H1 (cell line): ENCODE data around the gene CIITA. TPM values are rescaled to one million over a fixed set of nuclear protein-coding genes. Genes with fewer than 3 reads are reported as not detected.

Source experiments
- CTCF ChIA-PET: fragments of 300-600 bp; sonication (Branson Sonifier 250); formaldehyde crosslinking; loops from one replicate; lab custom pipeline; 2021; ENCODE audit not compliant: partially characterized antibody; lab: Charles Lee
- POLR2A ChIA-PET: fragments of 300-600 bp; sonication (Branson Sonifier 250); formaldehyde crosslinking; loops from one replicate; lab custom pipeline; 2021; ENCODE audit warnings: inconsistent platforms; ENCODE audit not compliant: partially characterized antibody; lab: Charles Lee
- DNase-seq, 2 experiments: peaks; one replicate each; pipeline versions ENCODE4 v3.0.0 to v3.0.0-alpha.2; 2010 to 2022; ENCODE audit warnings: low spot score in 2 of 2, low read depth in 1 of 2, mixed read lengths in 1 of 2
- FAIRE-seq: peaks from 2 replicates; lab custom pipeline; 2011; peaks lifted over from hg19 to GRCh38; lab: Jason Lieb, UNC
- H2AFZ ChIP-seq: 2 replicates; pipeline ENCODE4 v1.8.1; 2012; ENCODE audit warnings: low read length, inconsistent platforms
- H2AK5ac ChIP-seq: 2 replicates; pipeline ENCODE4 v1.6.1; 2013; ENCODE audit warnings: low read depth, low read length
- H2BK120ac ChIP-seq: replicated peaks from 2 replicates; pipeline ENCODE3; 2013; ENCODE audit warnings: low read depth, low read length, inconsistent platforms
- H2BK12ac ChIP-seq: 2 replicates; pipeline ENCODE4 v1.6.1; 2013; ENCODE audit warnings: low read depth, low read length
- H2BK15ac ChIP-seq: 2 replicates; pipeline ENCODE4 v1.6.1; 2013; ENCODE audit warnings: low read length
- H2BK20ac ChIP-seq: 2 replicates; pipeline ENCODE4 v1.6.1; 2013; ENCODE audit warnings: low read length
- H2BK5ac ChIP-seq: 2 replicates; pipeline ENCODE4 v1.6.1; 2013; ENCODE audit warnings: low read depth, low read length
- H3K14ac ChIP-seq: 2 replicates; pipeline ENCODE4 v1.6.1; 2013; ENCODE audit warnings: inconsistent platforms; ENCODE audit not compliant: insufficient read length
- H3K18ac ChIP-seq: 2 replicates; pipeline ENCODE4 v1.6.1; 2013; ENCODE audit warnings: low read length; ENCODE audit errors: extremely low read depth
- H3K23ac ChIP-seq: 2 replicates; pipeline ENCODE4 v1.6.1; 2013; ENCODE audit warnings: inconsistent platforms; ENCODE audit not compliant: insufficient read length
- H3K23me2 ChIP-seq: 2 replicates; pipeline ENCODE4 v1.6.1; 2013; ENCODE audit warnings: low read depth, low read length
- H3K27ac ChIP-seq: 2 replicates; pipeline ENCODE4 v1.6.1; 2011; ENCODE audit warnings: low read depth, low read length, inconsistent platforms
- H3K27me3 ChIP-seq, 4 experiments: replicated peaks in 1 of 4; 1 replicate in 1 of 4; 2 replicates in 3 of 4; pipeline versions ENCODE4 v1.6.1 to v1.8.1; 2011 to 2013; ENCODE audit warnings: low read length in 3 of 4, mild to moderate bottlenecking in 3 of 4, inconsistent platforms in 2 of 4, mixed read lengths in 2 of 4, moderate library complexity in 1 of 4; ENCODE audit not compliant: control insufficient read depth in 3 of 4, insufficient read depth in 3 of 4; ENCODE audit errors: extremely low read depth in 1 of 4
- H3K36me3 ChIP-seq, 4 experiments: 2 replicates each; pipeline versions ENCODE4 v1.6.1 to v1.8.1; 2011 to 2013; ENCODE audit warnings: mild to moderate bottlenecking in 4 of 4, low read length in 3 of 4, moderate library complexity in 2 of 4, control low read depth in 1 of 4, inconsistent platforms in 1 of 4; ENCODE audit not compliant: insufficient read depth in 4 of 4, control insufficient read depth in 2 of 4
- H3K4ac ChIP-seq: replicated peaks from 2 replicates; pipeline ENCODE3; 2013; ENCODE audit warnings: low read length, low read depth, mixed read lengths, inconsistent platforms; ENCODE audit not compliant: insufficient read length
- H3K4me1 ChIP-seq, 4 experiments: replicated peaks in 1 of 4; 1 replicate in 1 of 4; 2 replicates in 3 of 4; pipeline versions ENCODE4 v1.6.1 to v1.8.1; 2011 to 2013; ENCODE audit warnings: low read length in 3 of 4, inconsistent platforms in 2 of 4, mixed read lengths in 1 of 4; ENCODE audit not compliant: insufficient read depth in 4 of 4, control insufficient read depth in 3 of 4
- H3K4me2 ChIP-seq, 2 experiments: 2 replicates each; pipeline versions ENCODE4 v1.6.1 to v1.8.1; 2011 to 2013; ENCODE audit warnings: low read depth in 2 of 2, low read length in 2 of 2, control low read depth in 1 of 2, inconsistent platforms in 1 of 2, mild to moderate bottlenecking in 1 of 2; ENCODE audit not compliant: insufficient read depth in 1 of 2
- H3K4me3 ChIP-seq, 4 experiments: fragments of 200-600, 300-600 bp in 1 of 4; sonication (generic), shearing (Covaris generic), sonication (Bioruptor Twin) in 1 of 4; 2 replicates each; pipeline versions ENCODE4 v1.5.1 to v1.8.1; 2011 to 2016; ENCODE audit warnings: low read length in 4 of 4, low read depth in 3 of 4, control low read depth in 2 of 4, inconsistent platforms in 2 of 4, mild to moderate bottlenecking in 2 of 4, mixed read lengths in 1 of 4, moderate library complexity in 1 of 4; ENCODE audit not compliant: insufficient read depth in 2 of 4; ENCODE audit errors: extremely low read depth in 1 of 4
- H3K56ac ChIP-seq: replicated peaks from 2 replicates; pipeline ENCODE3; 2013; ENCODE audit warnings: low read depth, mild to moderate bottlenecking, mixed read lengths, low read length, inconsistent platforms; ENCODE audit not compliant: insufficient read length
- H3K79me1 ChIP-seq: 2 replicates; pipeline ENCODE4 v1.6.1; 2013; ENCODE audit warnings: low read depth, low read length, control low read depth
- H3K79me2 ChIP-seq, 2 experiments: 2 replicates each; pipeline versions ENCODE4 v1.6.1 to v1.8.1; 2012 to 2013; ENCODE audit warnings: low read length in 2 of 2, mild to moderate bottlenecking in 2 of 2, inconsistent platforms in 1 of 2; ENCODE audit not compliant: insufficient read depth in 2 of 2, control insufficient read depth in 1 of 2
- H3K9ac ChIP-seq, 4 experiments: replicated peaks in 1 of 4; 1 replicate in 1 of 4; 2 replicates in 3 of 4; pipeline versions ENCODE4 v1.6.1 to v1.8.1; 2011 to 2013; ENCODE audit warnings: low read depth in 3 of 4, low read length in 3 of 4, control low read depth in 2 of 4, mild to moderate bottlenecking in 2 of 4, moderate library complexity in 2 of 4, inconsistent platforms in 1 of 4; ENCODE audit errors: extremely low read depth in 1 of 4
- H3K9me3 ChIP-seq, 2 experiments: 2 replicates each; pipeline versions ENCODE4 v1.6.1 to v1.8.1; 2012 to 2013; ENCODE audit warnings: mild to moderate bottlenecking in 2 of 2, moderate library complexity in 2 of 2, control low read depth in 1 of 2, inconsistent platforms in 1 of 2, low read depth in 1 of 2, low read length in 1 of 2, mixed read lengths in 1 of 2; ENCODE audit not compliant: insufficient read depth in 2 of 2
- H4K20me1 ChIP-seq, 2 experiments: replicated peaks in 1 of 2; 2 replicates each; pipeline versions ENCODE3 to v1.8.1; 2011 to 2013; ENCODE audit warnings: inconsistent platforms in 2 of 2, low read length in 2 of 2, mild to moderate bottlenecking in 1 of 2; ENCODE audit not compliant: insufficient read depth in 2 of 2, control insufficient read depth in 1 of 2
- H4K5ac ChIP-seq: 2 replicates; pipeline ENCODE4 v1.6.1; 2013; ENCODE audit warnings: low read length, low read depth, mixed read lengths, inconsistent platforms; ENCODE audit not compliant: insufficient read length
- H4K8ac ChIP-seq: 2 replicates; pipeline ENCODE4 v1.8.0; 2013; ENCODE audit warnings: mild to moderate bottlenecking, moderate library complexity, low read length, inconsistent platforms; ENCODE audit not compliant: insufficient read depth; ENCODE audit errors: extremely low read depth
- H4K91ac ChIP-seq: replicated peaks from 2 replicates; pipeline ENCODE3; 2013; ENCODE audit warnings: low read length, mixed read lengths, inconsistent platforms; ENCODE audit not compliant: insufficient read length
- CEBPB ChIP-seq: IDR thresholded peaks from 2 replicates; pipeline ENCODE4 v1.6.1; 2012; ENCODE audit warnings: low read depth, low read length
- E2F6 ChIP-seq: IDR thresholded peaks from 2 replicates; pipeline ENCODE4 v1.6.1; 2012; ENCODE audit warnings: inconsistent platforms
- FOSL1 ChIP-seq: IDR thresholded peaks from 2 replicates; pipeline ENCODE4 v1.6.1; 2011; ENCODE audit warnings: mild to moderate bottlenecking, low read depth, low read length, moderate library complexity; ENCODE audit not compliant: insufficient read depth
- KDM5A ChIP-seq: fragments of 200-600 bp; IDR thresholded peaks from 2 replicates; pipeline ENCODE4 v1.7.1; 2012; ENCODE audit warnings: mild to moderate bottlenecking, low read length, inconsistent platforms, mixed read lengths
- MAX ChIP-seq: IDR thresholded peaks from 2 replicates; pipeline ENCODE4 v1.6.1; 2012; ENCODE audit warnings: inconsistent platforms
- NRF1 ChIP-seq: IDR thresholded peaks from 2 replicates; pipeline ENCODE4 v1.6.1; 2011; ENCODE audit warnings: mild to moderate bottlenecking, low read depth, low read length, improper control_type of control experiment
- POLR2A ChIP-seq, 2 experiments: IDR thresholded peaks; 1 replicate in 1 of 2; 2 replicates in 1 of 2; pipeline ENCODE4 v1.6.1; 2011; ENCODE audit warnings: low read depth in 2 of 2, low read length in 2 of 2, mild to moderate bottlenecking in 2 of 2; ENCODE audit errors: control extremely low read depth in 1 of 2
- RBBP5 ChIP-seq: IDR thresholded peaks from 2 replicates; pipeline ENCODE4 v1.7.1; 2012; ENCODE audit warnings: low read depth, mild to moderate bottlenecking, inconsistent platforms, low read length, moderate library complexity, borderline replicate concordance
- RFX5 ChIP-seq: IDR thresholded peaks from 2 replicates; pipeline ENCODE4 v1.6.1; 2011; ENCODE audit warnings: low read depth, low read length, improper control_type of control experiment, borderline replicate concordance
- SIN3A ChIP-seq, 2 experiments: IDR thresholded peaks in 1 of 2; conservative IDR thresholded peaks in 1 of 2; 2 replicates each; pipeline ENCODE4 v1.6.1; 2011 to 2012; ENCODE audit warnings: low read length in 2 of 2, improper control_type of control experiment in 1 of 2, low read depth in 1 of 2, mild to moderate bottlenecking in 1 of 2
- SP1 ChIP-seq: IDR thresholded peaks from 2 replicates; pipeline ENCODE4 v1.6.1; 2011; ENCODE audit warnings: low read depth, low read length
- TCF12 ChIP-seq: IDR thresholded peaks from 2 replicates; pipeline ENCODE4 v1.6.1; 2011; ENCODE audit warnings: low read depth, mild to moderate bottlenecking, low read length
- WGBS, 2 experiments: shearing (Covaris generic) in 1 of 2; methylation state at CpG; one replicate each; pipeline versions ENCODE4 v1.1.6 to v1.1.7; 2013 to 2015; ENCODE audit warnings: low lambda C conversion rate in 2 of 2, mixed read lengths in 2 of 2, inconsistent platforms in 1 of 2, low coverage in 1 of 2, missing lambda C conversion rate in 1 of 2; ENCODE audit not compliant: insufficient replicate concordance in 2 of 2, insufficient coverage in 1 of 2, insufficient read length in 1 of 2; ENCODE audit errors: extremely low coverage in 1 of 2, missing lambda C conversion rate in 1 of 2; 5-methylcytosine and 5-hydroxymethylcytosine counted together
- polyA plus RNA-seq, 7 experiments: library from polyadenylated mRNA; depleted of rRNA in 3 of 7; stranded (reverse) in 5 of 7; unstranded in 2 of 7; fragments of >200 nt in 5 of 7; fragments of 200-250 nt in 2 of 7; gene quantifications; 1 replicate in 5 of 7; 2 replicates in 1 of 7; 4 replicates in 1 of 7; pipeline versions ENCODE4 v1.2.1 to v1.2.3, GENCODE V29; 2011 to 2013; ENCODE audit warnings: missing spikeins in 2 of 7, mixed read lengths in 2 of 7
- total RNA-seq: library from RNA; stranded (reverse); fragmentation: NEBNext Ultra II Directional; extraction: Animal tissue kit (Norgen Biotek cat#: 25700); gene quantifications from 2 replicates; pipeline ENCODE4 v1.2.1, GENCODE V29; 2021

Gene CIITA
- total and polyA plus RNA-seq, 2 of the 8 experiments (the other 6 are each of a cell fraction or from before 2014, with no cell fraction given): 0.07 to 0.17 TPM

- no peak overlapping the region for H3K4me2 ChIP-seq
- TF ChIP-seq CEBPB (no peak), SP1 (no peak), SIN3A (conservative IDR thresholded peaks at IDR 0.05 in 1 of 2, IDR thresholded peaks at IDR 0.05 in 1 of 2; ENCODE audit: low read depth in 1 of 2, low read length in 2 of 2) (no peak), MAX (no peak), RFX5 (no peak), POLR2A (IDR thresholded peaks at IDR 0.05; ENCODE audit: control extremely low read depth in 1 of 2, low read depth in 2 of 2, low read length in 2 of 2) (no peak), TCF12 (no peak), FOSL1 (no peak), KDM5A (no peak), NRF1 (no peak), RBBP5 (no peak), E2F6 (no peak)
Observed at GRCh38 chr16:10937068-10937859, 60.3 kb downstream of the CIITA start.

More at GRCh38 chr16:10937068-10937859, 60.3 kb downstream of the CIITA start:
- Histone ChIP-seq H3K27ac (no peak overlapping the region), H3K4me3 (no peak overlapping the region), H3K23me2 (peaks cover 8% of the 10 kb centered on the region), H3K36me3 (peaks cover 0 to 4% (median under 1%) of the 10 kb centered on the region in 4 experiments; a peak in 3 of 8 replicates), H3K79me1 (peaks cover 20% of the 10 kb centered on the region), H3K4ac (no peak overlapping the region), H3K14ac (no peak overlapping the region), H3K23ac (no peak overlapping the region), H4K20me1 (peaks cover 23 to 43% of the 10 kb centered on the region in 2 experiments), H3K27me3 (no peaks in the 10 kb centered on the region; a peak in 2 of 7 replicates), H2BK5ac (no peak overlapping the region), H3K79me2 (peaks cover 0 to 35% of the 10 kb centered on the region in 2 experiments; a peak in 1 of 4 replicates), H4K8ac (no peak overlapping the region), H3K9me3 (no peaks in the 10 kb centered on the region), H2BK20ac (no peak overlapping the region), H2AK5ac (no peak overlapping the region), H3K18ac (no peak overlapping the region), H2BK120ac (no peak overlapping the region), H3K9ac (no peak overlapping the region), H3K56ac (no peak overlapping the region), H2AFZ (no peak overlapping the region), H4K91ac (no peak overlapping the region), H3K4me1 (peaks cover 0 to 9% (median 5%) of the 10 kb centered on the region in 4 experiments; a peak in 5 of 7 replicates), H2BK15ac (no peak overlapping the region), H2BK12ac (no peak overlapping the region), H4K5ac (no peak overlapping the region)
- POLR2A ChIA-PET: no interaction called here
- DNase-seq (no peak), FAIRE-seq (no peak)
- CTCF ChIA-PET: interaction anchor here (0.6 to 1.8 kb wide), 7 partner anchors 12 to 197 kb away, joined by 3 to 7 read pairs (median 4); no protein-coding TSS in a partner anchor
- 83% methylated on average over 10 of the region's 11 CpGs; no CpG with 5 or more reads in 1 of the 2 experiments for WGBS, 2 experiments
